Endodermal cell (in vitro differentiated cells): ENCODE results near the gene M1AP. TPM values are rescaled to one million over a fixed set of nuclear protein-coding genes. Genes with fewer than 3 reads are reported as not detected.

Source experiments
- DNase-seq: peaks from one replicate; pipeline ENCODE4 v3.0.0-alpha.2; 2017
- H3K27ac ChIP-seq: 2 replicates; pipeline ENCODE4 v1.5.1; 2013; ENCODE audit warnings: mild to moderate bottlenecking, low read depth, low read length, moderate library complexity
- H3K27me3 ChIP-seq: 2 replicates; pipeline ENCODE4 v1.6.1; 2013; ENCODE audit warnings: mild to moderate bottlenecking, low read length, moderate library complexity; ENCODE audit not compliant: insufficient read depth, control insufficient read depth, poor library complexity, severe bottlenecking
- H3K36me3 ChIP-seq: 2 replicates; pipeline ENCODE4 v1.7.0; 2013; ENCODE audit warnings: mild to moderate bottlenecking, low read length, moderate library complexity; ENCODE audit not compliant: control insufficient read depth, insufficient read depth
- H3K4me1 ChIP-seq: one replicate; pipeline ENCODE4 v1.7.0; 2013; ENCODE audit warnings: low read length; ENCODE audit not compliant: control insufficient read depth, insufficient read depth
- H3K4me3 ChIP-seq: 2 replicates; pipeline ENCODE4 v1.5.1; 2013; ENCODE audit warnings: mild to moderate bottlenecking, low read length, moderate library complexity
- H3K9ac ChIP-seq: 2 replicates; pipeline ENCODE4 v1.6.1; 2013; ENCODE audit warnings: mild to moderate bottlenecking, low read length, moderate library complexity; ENCODE audit not compliant: poor library complexity, severe bottlenecking; ENCODE audit errors: extremely low read depth
- H3K9me3 ChIP-seq: 2 replicates; pipeline ENCODE4 v1.6.1; 2013; ENCODE audit warnings: mild to moderate bottlenecking, low read length, moderate library complexity; ENCODE audit not compliant: control insufficient read depth
- H3K27ac Mint-ChIP-seq: 2 replicates; pipeline ENCODE4 v1.8.0; 2020; ENCODE audit warnings: mixed read lengths
- H3K27me3 Mint-ChIP-seq: 2 replicates; pipeline ENCODE4 v1.8.0; 2021; ENCODE audit warnings: mild to moderate bottlenecking, mixed read lengths; ENCODE audit not compliant: insufficient read depth
- H3K36me3 Mint-ChIP-seq: 2 replicates; pipeline ENCODE4 v1.8.0; 2020; ENCODE audit warnings: low read depth, mixed read lengths
- H3K4me1 Mint-ChIP-seq: 2 replicates; pipeline ENCODE4 v1.8.0; 2020; ENCODE audit warnings: mixed read lengths
- H3K4me3 Mint-ChIP-seq: 2 replicates; pipeline ENCODE4 v1.8.0; 2020; ENCODE audit warnings: mild to moderate bottlenecking, moderate library complexity, mixed read lengths
- H3K9me3 Mint-ChIP-seq: 2 replicates; pipeline ENCODE4 v1.8.0; 2020; ENCODE audit warnings: mild to moderate bottlenecking, mixed read lengths
- CTCF ChIP-seq: fragments of 200-600 bp; sonication (generic); conservative IDR thresholded peaks from 2 replicates; pipeline ENCODE4 v1.5.0; 2021; ENCODE audit warnings: antibody characterized with exemption, mild to moderate bottlenecking
- WGBS, 2 experiments: methylation state at CpG; one replicate each; pipeline versions ENCODE4 v1.1.5 to v1.1.7; 2013; ENCODE audit warnings: missing lambda C conversion rate in 2 of 2, mixed read lengths in 1 of 2; ENCODE audit not compliant: insufficient coverage in 1 of 2, insufficient read length in 1 of 2; 5-methylcytosine and 5-hydroxymethylcytosine counted together
- total RNA-seq, 2 donors: library from RNA; stranded (reverse); fragmentation: NEBNext Ultra II Directional in 1 of 2; extraction: Animal tissue kit (Norgen Biotek cat#: 25700) in 1 of 2; gene quantifications; 2 replicates in 1 of 2; 3 replicates in 1 of 2; pipeline ENCODE4 v1.2.1, GENCODE V29; 2021

The M1AP gene
- total RNA-seq, 2 donors from 2014 or later, result 3.8 to 5.5 TPM

GRCh38 chr2:74577448-74577847 is 70.7 kb downstream of the M1AP start:
- 88 to 100% methylated on average over 2 of the region's 2 CpGs for WGBS, 2 experiments
- no peaks in the 10 kb centered on the region for H3K9me3 ChIP-seq
- H3K9ac ChIP-seq, result no peak overlapping the region
- H3K36me3 ChIP-seq, result no peaks in the 10 kb centered on the region
- H3K27ac Mint-ChIP-seq, result no peak overlapping the region
- no peak overlapping the region for H3K4me3 ChIP-seq
- no peaks in the 10 kb centered on the region for H3K4me1 Mint-ChIP-seq
- no peak for DNase-seq
- H3K27me3 Mint-ChIP-seq, result peaks cover 14% of the 10 kb centered on the region
- H3K27me3 ChIP-seq, result peaks cover 45% of the 10 kb centered on the region
- no peaks in the 10 kb centered on the region for H3K36me3 Mint-ChIP-seq
- no peaks in the 10 kb centered on the region for H3K4me1 ChIP-seq
- no peak for TF ChIP-seq CTCF
- no peak overlapping the region for H3K27ac ChIP-seq
- no peak overlapping the region for H3K4me3 Mint-ChIP-seq
- no peaks in the 10 kb centered on the region for H3K9me3 Mint-ChIP-seq

GRCh38 chr2:74576863-74577229 is 71.3 kb downstream of the M1AP start:
- Mint-ChIP-seq H3K27ac (no peak overlapping the region), H3K4me1 (no peaks in the 10 kb centered on the region), H3K9me3 (no peaks in the 10 kb centered on the region), H3K27me3 (peaks cover 14% of the 10 kb centered on the region), H3K4me3 (no peak overlapping the region), H3K36me3 (no peaks in the 10 kb centered on the region)
- no peaks in the 10 kb centered on the region for H3K4me1 ChIP-seq
- no peak for TF ChIP-seq CTCF
- no peak for DNase-seq
- no peak overlapping the region for H3K9ac ChIP-seq
- H3K9me3 ChIP-seq, result no peaks in the 10 kb centered on the region
- no peaks in the 10 kb centered on the region for H3K36me3 ChIP-seq
- 100% methylated on average over 1 of the region's 1 CpG; no CpG with 5 or more reads in 1 of the 2 experiments for WGBS, 2 experiments
- no peak overlapping the region for H3K4me3 ChIP-seq
- H3K27ac ChIP-seq, result no peak overlapping the region
- H3K27me3 ChIP-seq, result peaks cover 45% of the 10 kb centered on the region

- no peak overlapping the region for H3K27ac Mint-ChIP-seq
- no peak for DNase-seq
- 92 to 96% methylated on average over 3 to 7 of the region's 7 CpGs for WGBS, 2 experiments
These were observed 71.8 kb downstream of the M1AP start for GRCh38 chr2:74576211-74576862.

More at GRCh38 chr2:74576211-74576862, 71.8 kb downstream of the M1AP start:
- Mint-ChIP-seq H3K4me3 (no peak overlapping the region), H3K9me3 (no peaks in the 10 kb centered on the region), H3K4me1 (no peaks in the 10 kb centered on the region), H3K36me3 (no peaks in the 10 kb centered on the region), H3K27me3 (peaks cover 14% of the 10 kb centered on the region)
- no peaks in the 10 kb centered on the region for H3K4me1 ChIP-seq
- no peak for TF ChIP-seq CTCF
- peaks cover 45% of the 10 kb centered on the region for H3K27me3 ChIP-seq
- H3K4me3 ChIP-seq, result no peak overlapping the region
- H3K36me3 ChIP-seq, result no peaks in the 10 kb centered on the region
- H3K9ac ChIP-seq, result no peak overlapping the region
- no peak overlapping the region for H3K27ac ChIP-seq
- no peaks in the 10 kb centered on the region for H3K9me3 ChIP-seq
